Measurements from ENCODE around the gene OS9. TPM values are rescaled to one million over a fixed set of nuclear protein-coding genes. Genes with fewer than 3 reads are reported as not detected.

OS9 gene
- total RNA-seq, 2 experiments from 2014 or later, result 108 to 112 TPM

DNA sequence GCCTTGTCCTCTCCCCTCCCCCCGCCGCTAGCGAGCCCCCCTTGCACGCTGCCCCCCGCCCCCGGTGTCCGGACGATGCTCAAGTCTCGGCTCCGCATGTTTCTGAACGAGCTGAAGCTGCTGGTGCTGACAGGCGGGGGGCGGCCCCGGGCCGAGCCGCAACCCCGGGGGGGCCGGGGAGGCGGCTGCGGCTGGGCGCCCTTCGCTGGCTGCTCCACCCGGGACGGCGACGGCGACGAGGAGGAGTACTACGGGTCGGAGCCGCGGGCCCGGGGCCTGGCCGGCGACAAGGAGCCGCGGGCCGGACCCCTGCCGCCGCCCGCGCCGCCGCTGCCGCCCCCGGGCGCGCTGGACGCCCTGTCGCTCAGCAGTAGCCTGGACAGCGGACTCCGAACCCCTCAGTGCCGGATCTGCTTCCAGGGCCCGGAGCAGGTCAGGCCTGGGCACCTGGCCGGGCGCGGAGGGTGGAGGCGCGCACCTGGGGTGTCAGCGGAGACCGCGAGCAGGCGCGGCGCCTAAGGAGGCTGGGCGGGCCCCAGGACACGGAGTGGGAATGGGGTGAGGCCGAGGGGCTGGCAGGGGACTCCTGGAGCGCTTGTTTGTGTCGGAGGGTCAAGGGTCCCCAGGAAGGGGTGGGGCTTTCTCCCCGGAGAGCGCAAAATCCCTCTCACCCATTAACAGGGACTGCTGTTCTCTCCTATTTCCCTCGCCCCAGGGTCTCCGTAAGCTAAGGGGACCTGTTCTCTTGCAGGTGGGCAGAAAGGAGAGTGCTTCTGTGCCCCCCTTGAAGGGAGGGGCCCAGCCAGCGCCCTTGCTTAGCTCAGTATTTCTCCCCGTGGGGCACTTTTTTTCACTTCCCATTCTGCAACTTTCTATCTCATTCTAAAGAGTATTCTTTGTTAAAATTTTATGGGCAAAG lies 61.8 kb downstream of the OS9 start:
- Histone ChIP-seq H3K4me3 (ENCODE audit: low read length) (peak overlapping the region; percentile 61), H3K9me3 (ENCODE audit: control insufficient read depth in 1 of 2, insufficient read depth in 1 of 2, low read length in 2 of 2) (no peaks in the 10 kb centered on the region), H3K27me3 (ENCODE audit: control insufficient read depth in 1 of 2, insufficient read depth in 2 of 2, low read length in 2 of 2) (no peaks in the 10 kb centered on the region), H3K36me3 (ENCODE audit: insufficient read depth, low read length) (peaks cover 18% of the 10 kb centered on the region), H3K27ac (ENCODE audit: low read depth in 1 of 2, low read length in 2 of 2) (peak overlapping the region in 1 of 2 donors; percentile 63), H3K4me1 (ENCODE audit: insufficient read depth, low read length) (peaks cover 60% of the 10 kb centered on the region)
- Mint-ChIP-seq H3K4me3 (peak overlapping the region; percentile 92), H3K36me3 (ENCODE audit: low read depth) (peaks cover 50% of the 10 kb centered on the region), H3K9me3 (no peaks in the 10 kb centered on the region), H3K4me1 (ENCODE audit: low read depth) (peaks cover 68% of the 10 kb centered on the region), H3K27me3 (no peaks in the 10 kb centered on the region), H3K27ac (peak overlapping the region; percentile 93)
- POLR2A ChIA-PET, result interaction anchor here (0.6 to 4.1 kb wide), 10 partner anchors 11 to 141 kb away, joined by 3 to 28 read pairs (median 8); partner anchors contain the start of genes CTDSP2, CYP27B1, EEF1AKMT3 and METTL1
- no peak for ATAC-seq (ENCODE audit: poor library complexity)
- CTCF ChIA-PET, result interaction anchor here (1.0 to 2.5 kb wide), 12 partner anchors 8 to 172 kb away, joined by 3 to 20 read pairs (median 8); partner anchors contain the start of genes CYP27B1, EEF1AKMT3, METTL1 and TSFM
- DNase-seq, result peak in 10 of 14 experiments; percentile 29 to 78 (median 43)
- TF ChIP-seq, protein P1, sequence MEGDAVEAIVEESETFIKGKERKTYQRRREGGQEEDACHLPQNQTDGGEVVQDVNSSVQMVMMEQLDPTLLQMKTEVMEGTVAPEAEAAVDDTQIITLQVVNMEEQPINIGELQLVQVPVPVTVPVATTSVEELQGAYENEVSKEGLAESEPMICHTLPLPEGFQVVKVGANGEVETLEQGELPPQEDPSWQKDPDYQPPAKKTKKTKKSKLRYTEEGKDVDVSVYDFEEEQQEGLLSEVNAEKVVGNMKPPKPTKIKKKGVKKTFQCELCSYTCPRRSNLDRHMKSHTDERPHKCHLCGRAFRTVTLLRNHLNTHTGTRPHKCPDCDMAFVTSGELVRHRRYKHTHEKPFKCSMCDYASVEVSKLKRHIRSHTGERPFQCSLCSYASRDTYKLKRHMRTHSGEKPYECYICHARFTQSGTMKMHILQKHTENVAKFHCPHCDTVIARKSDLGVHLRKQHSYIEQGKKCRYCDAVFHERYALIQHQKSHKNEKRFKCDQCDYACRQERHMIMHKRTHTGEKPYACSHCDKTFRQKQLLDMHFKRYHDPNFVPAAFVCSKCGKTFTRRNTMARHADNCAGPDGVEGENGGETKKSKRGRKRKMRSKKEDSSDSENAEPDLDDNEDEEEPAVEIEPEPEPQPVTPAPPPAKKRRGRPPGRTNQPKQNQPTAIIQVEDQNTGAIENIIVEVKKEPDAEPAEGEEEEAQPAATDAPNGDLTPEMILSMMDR (IDR thresholded peaks at IDR 0.05), result no peak
- intact Hi-C loops (cut with DNase I, micrococcal nuclease), result loop anchor here (1.0 to 5.0 kb wide), 4 partner anchors 10 to 77 kb away; partner anchors contain the start of gene TSFM (in 1 of the 2)

DNA sequence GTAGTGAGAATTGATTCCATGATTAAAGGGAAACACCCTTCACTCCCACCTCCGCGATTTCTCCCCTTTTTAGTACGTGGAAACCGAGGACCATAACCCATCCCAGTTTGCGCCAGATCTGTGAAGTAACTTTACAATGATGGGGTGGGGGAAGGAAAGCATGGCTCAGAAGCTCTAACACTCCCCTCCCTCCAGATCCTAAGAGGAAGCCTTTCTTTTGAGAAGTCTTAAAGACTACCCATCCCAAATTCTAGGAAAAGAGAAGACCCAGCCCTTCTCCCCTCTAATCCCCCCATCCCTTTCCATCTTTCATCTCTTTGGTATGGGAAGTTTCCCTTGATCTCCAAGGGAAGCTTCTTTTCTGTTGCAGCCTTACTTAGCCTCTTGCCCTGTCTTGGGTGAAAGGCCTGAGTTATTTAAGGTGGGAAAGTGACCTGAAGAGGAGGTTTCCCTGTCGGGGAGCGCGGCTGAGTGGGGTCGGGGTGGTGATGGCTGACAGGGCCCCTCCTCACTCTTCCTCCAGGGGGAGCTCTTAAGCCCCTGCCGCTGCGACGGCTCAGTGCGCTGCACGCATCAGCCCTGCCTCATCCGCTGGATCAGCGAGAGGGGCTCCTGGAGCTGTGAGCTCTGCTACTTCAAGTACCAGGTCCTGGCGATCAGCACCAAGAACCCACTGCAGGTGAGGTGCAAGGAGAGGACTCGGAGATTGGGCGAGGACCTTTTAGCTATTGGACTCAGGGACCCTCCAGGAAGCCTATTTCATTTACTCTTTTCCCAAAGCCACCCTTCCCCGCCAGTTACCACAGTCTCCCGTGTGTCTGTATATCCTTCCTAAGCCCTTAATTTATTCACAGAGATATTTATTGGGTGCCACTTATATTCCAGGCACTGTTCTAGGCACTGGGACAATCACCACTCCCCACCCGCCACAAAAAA lies 62.7 kb downstream of the OS9 start:
- Mint-ChIP-seq H3K36me3 (ENCODE audit: low read depth) (peaks cover 40% of the 10 kb centered on the region), H3K27ac (peak overlapping the region; percentile 93), H3K9me3 (no peaks in the 10 kb centered on the region), H3K4me3 (peak overlapping the region; percentile 92), H3K27me3 (no peaks in the 10 kb centered on the region), H3K4me1 (ENCODE audit: low read depth) (peaks cover 58% of the 10 kb centered on the region)
- ATAC-seq (ENCODE audit: poor library complexity) (peak; percentile 15), DNase-seq (peak; percentile 57 to 86 (median 66))
- intact Hi-C loops (cut with DNase I, micrococcal nuclease), result loop anchor here (1.0 to 5.0 kb wide), 5 partner anchors 9 to 76 kb away; partner anchors contain the start of gene TSFM (in 1 of the 2)
- ChIA-PET POLR2A (interaction anchor here (1.2 to 4.1 kb wide), 9 partner anchors 10 to 140 kb away, joined by 3 to 28 read pairs (median 9); partner anchors contain the start of genes CTDSP2, CYP27B1, EEF1AKMT3 and METTL1), CTCF (interaction anchor here (0.9 to 2.5 kb wide), 16 partner anchors 9 to 173 kb away, joined by 3 to 20 read pairs (median 6); partner anchors contain the start of genes CYP27B1, EEF1AKMT3, METTL1 and TSFM)
- Histone ChIP-seq H3K27me3 (ENCODE audit: control insufficient read depth in 1 of 2, insufficient read depth in 2 of 2, low read length in 2 of 2) (no peaks in the 10 kb centered on the region), H3K36me3 (ENCODE audit: insufficient read depth, low read length) (peaks cover 17% of the 10 kb centered on the region), H3K27ac (ENCODE audit: low read depth in 1 of 2, low read length in 2 of 2) (peak overlapping the region in 1 of 2 donors; percentile 63), H3K4me3 (ENCODE audit: low read length) (peak overlapping the region; percentile 61), H3K4me1 (ENCODE audit: insufficient read depth, low read length) (peaks cover 51% of the 10 kb centered on the region), H3K9me3 (ENCODE audit: control insufficient read depth in 1 of 2, insufficient read depth in 1 of 2, low read length in 2 of 2) (no peaks in the 10 kb centered on the region)
- TF ChIP-seq, protein P1 (IDR thresholded peaks at IDR 0.05), result peak; percentile 69
